ENCODE data around the gene ULBP3.

Gene ULBP3

GRCh38 chr6:150030611-150031010, 38.3 kb downstream of the ULBP3 start:
- Histone ChIP-seq H4K20me1 (ENCODE audit: control insufficient read depth, insufficient read depth, low read depth, low read length) (no peaks in the 10 kb centered on the region), H3K4me2 (ENCODE audit: low read length) (no peak overlapping the region), H3K4me1 (ENCODE audit: control insufficient read depth, low read length) (peaks cover 7% of the 10 kb centered on the region), H3K79me2 (ENCODE audit: control insufficient read depth, low read length) (no peaks in the 10 kb centered on the region), H3K9me2 (replicated peaks; ENCODE audit: control insufficient read depth, low read length) (no peaks in the 10 kb centered on the region), H3K4me3 (ENCODE audit: low read length) (no peak overlapping the region), H3K27me3 (ENCODE audit: control insufficient read depth, low read length) (peaks cover 27% of the 10 kb centered on the region), H3K36me3 (ENCODE audit: control insufficient read depth, low read length) (no peaks in the 10 kb centered on the region), H3K9me3 (ENCODE audit: control insufficient read depth, insufficient read depth, low read length) (no peaks in the 10 kb centered on the region), H3K27ac (ENCODE audit: low read depth, low read length) (no peak overlapping the region), H3F3A (ENCODE audit: control insufficient read depth, insufficient read depth) (no peaks in the 10 kb centered on the region)
- TF ChIP-seq EZH2phosphoT487 (IDR thresholded peaks at IDR 0.05; ENCODE audit: borderline replicate concordance, low read length) (no peak), CTCF (IDR thresholded peaks at IDR 0.05; ENCODE audit: low read depth, low read length, poor library complexity, severe bottlenecking) (no peak)

- Histone ChIP-seq H3K9me2 (replicated peaks; ENCODE audit: control insufficient read depth, low read length) (no peaks in the 10 kb centered on the region), H3K4me1 (ENCODE audit: control insufficient read depth, low read length) (peaks cover 7% of the 10 kb centered on the region), H3K4me2 (ENCODE audit: low read length) (no peak overlapping the region), H3K9me3 (ENCODE audit: control insufficient read depth, insufficient read depth, low read length) (no peaks in the 10 kb centered on the region), H4K20me1 (ENCODE audit: control insufficient read depth, insufficient read depth, low read depth, low read length) (no peaks in the 10 kb centered on the region), H3K4me3 (ENCODE audit: low read length) (no peak overlapping the region), H3K36me3 (ENCODE audit: control insufficient read depth, low read length) (no peaks in the 10 kb centered on the region), H3F3A (ENCODE audit: control insufficient read depth, insufficient read depth) (no peaks in the 10 kb centered on the region), H3K27me3 (ENCODE audit: control insufficient read depth, low read length) (peaks cover 31% of the 10 kb centered on the region), H3K27ac (ENCODE audit: low read depth, low read length) (no peak overlapping the region), H3K79me2 (ENCODE audit: control insufficient read depth, low read length) (no peaks in the 10 kb centered on the region)
- no peak for TF ChIP-seq CTCF (IDR thresholded peaks at IDR 0.05; ENCODE audit: low read depth, low read length, poor library complexity, severe bottlenecking)
- TF ChIP-seq EZH2phosphoT487 (IDR thresholded peaks at IDR 0.05; ENCODE audit: borderline replicate concordance, low read length), result no peak
These were observed 39.2 kb downstream of the ULBP3 start for GRCh38 chr6:150029749-150030148.

GRCh38 chr6:150029276-150029675, 39.6 kb downstream of the ULBP3 start:
- Histone ChIP-seq H3K4me2 (ENCODE audit: low read length) (no peak overlapping the region), H3K36me3 (ENCODE audit: control insufficient read depth, low read length) (no peaks in the 10 kb centered on the region), H3F3A (ENCODE audit: control insufficient read depth, insufficient read depth) (no peaks in the 10 kb centered on the region), H3K4me1 (ENCODE audit: control insufficient read depth, low read length) (peaks cover 7% of the 10 kb centered on the region), H3K79me2 (ENCODE audit: control insufficient read depth, low read length) (no peaks in the 10 kb centered on the region), H3K27me3 (ENCODE audit: control insufficient read depth, low read length) (peaks cover 33% of the 10 kb centered on the region), H3K4me3 (ENCODE audit: low read length) (no peak overlapping the region), H3K27ac (ENCODE audit: low read depth, low read length) (no peak overlapping the region), H3K9me2 (replicated peaks; ENCODE audit: control insufficient read depth, low read length) (no peaks in the 10 kb centered on the region), H3K9me3 (ENCODE audit: control insufficient read depth, insufficient read depth, low read length) (no peaks in the 10 kb centered on the region), H4K20me1 (ENCODE audit: control insufficient read depth, insufficient read depth, low read depth, low read length) (no peaks in the 10 kb centered on the region)
- TF ChIP-seq EZH2phosphoT487 (IDR thresholded peaks at IDR 0.05; ENCODE audit: borderline replicate concordance, low read length) (no peak), CTCF (IDR thresholded peaks at IDR 0.05; ENCODE audit: low read depth, low read length, poor library complexity, severe bottlenecking) (no peak)

- H3K4me3 ChIP-seq (ENCODE audit: low read length), result no peak overlapping the region
- H3K4me1 ChIP-seq (ENCODE audit: control insufficient read depth, low read length), result peaks cover 7% of the 10 kb centered on the region
- H3K9me2 ChIP-seq (replicated peaks; ENCODE audit: control insufficient read depth, low read length), result no peaks in the 10 kb centered on the region
- no peaks in the 10 kb centered on the region for H3K79me2 ChIP-seq (ENCODE audit: control insufficient read depth, low read length)
- H3K4me2 ChIP-seq (ENCODE audit: low read length), result no peak overlapping the region
- peaks cover 33% of the 10 kb centered on the region for H3K27me3 ChIP-seq (ENCODE audit: control insufficient read depth, low read length)
- no peaks in the 10 kb centered on the region for H3K36me3 ChIP-seq (ENCODE audit: control insufficient read depth, low read length)
- no peaks in the 10 kb centered on the region for H3K9me3 ChIP-seq (ENCODE audit: control insufficient read depth, insufficient read depth, low read length)
- no peaks in the 10 kb centered on the region for H4K20me1 ChIP-seq (ENCODE audit: control insufficient read depth, insufficient read depth, low read depth, low read length)
- H3F3A ChIP-seq (ENCODE audit: control insufficient read depth, insufficient read depth), result no peaks in the 10 kb centered on the region
- no peak overlapping the region for H3K27ac ChIP-seq (ENCODE audit: low read depth, low read length)
- TF ChIP-seq EZH2phosphoT487 (IDR thresholded peaks at IDR 0.05; ENCODE audit: borderline replicate concordance, low read length) (no peak), CTCF (IDR thresholded peaks at IDR 0.05; ENCODE audit: low read depth, low read length, poor library complexity, severe bottlenecking) (no peak)
These were observed 40.1 kb downstream of the ULBP3 start for GRCh38 chr6:150028799-150029198.
